Measurements from ENCODE around the gene DAB2IP. TPM values are rescaled to one million over a fixed set of nuclear protein-coding genes. Genes with fewer than 3 reads are reported as not detected.

DAB2IP gene
- total and polyA plus RNA-seq, 2 experiments from 2014 or later, result 8.9 to 42.8 TPM

DNA sequence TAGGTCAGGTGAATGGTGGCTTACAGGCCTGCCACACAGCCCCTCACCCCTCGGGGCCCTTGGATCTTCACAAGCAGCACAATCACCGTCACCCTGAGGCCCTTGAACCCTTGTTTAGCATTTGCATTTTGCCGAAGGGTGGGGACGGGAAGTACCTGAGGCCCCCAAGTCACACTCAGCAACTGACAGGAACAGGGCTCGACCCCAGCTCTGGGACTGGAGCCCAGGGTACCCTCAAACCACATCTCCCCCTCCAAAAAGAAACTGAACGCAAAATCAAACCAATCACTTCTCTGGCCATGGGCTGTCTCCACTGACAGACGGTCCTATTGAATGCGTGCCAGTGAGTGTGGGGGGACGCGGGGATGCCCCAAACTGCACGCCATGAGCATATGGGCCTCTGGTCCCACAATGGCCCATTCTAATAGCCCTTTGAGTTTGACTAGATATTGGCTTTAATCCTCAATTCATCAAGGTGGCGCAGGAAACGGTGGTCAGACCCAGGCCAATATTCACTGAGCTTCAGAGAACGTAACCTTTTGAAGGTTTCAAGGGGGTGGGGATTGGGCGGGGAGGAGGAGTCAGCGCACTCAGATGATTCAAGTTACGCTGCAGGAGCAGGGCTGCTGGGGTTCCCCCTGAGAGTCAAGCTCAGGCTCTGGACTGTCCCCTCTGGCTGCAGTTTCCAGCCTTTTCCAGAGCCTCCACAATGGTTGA is 176.0 kb downstream of the DAB2IP start:
- DNase-seq (ENCODE audit: low spot score) (peak; percentile 59), ATAC-seq (peak; percentile 80)
- Mint-ChIP-seq H3K27me3 (ENCODE audit: insufficient read depth, low read depth, poor library complexity) (peaks cover 5% of the 10 kb centered on the region), H3K4me1 (peaks cover 11% of the 10 kb centered on the region), H3K27ac (no peak overlapping the region), H3K9me3 (no peaks in the 10 kb centered on the region), H3K4me3 (no peak overlapping the region), H3K36me3 (ENCODE audit: low read depth) (no peaks in the 10 kb centered on the region)
- Histone ChIP-seq H3F3A (replicated peaks; ENCODE audit: low read depth) (peaks cover 4% of the 10 kb centered on the region; the same call in 1 of the 2 replicates), H3K27me3 (ENCODE audit: insufficient read depth) (no peaks in the 10 kb centered on the region), H3K4me2 (no peak overlapping the region), H4K20me1 (replicated peaks; ENCODE audit: insufficient read depth) (no peaks in the 10 kb centered on the region), H3K27ac (ENCODE audit: low read depth) (no peak overlapping the region), H3K36me3 (ENCODE audit: insufficient read depth) (no peaks in the 10 kb centered on the region), H2AFZ (peak overlapping the region; percentile 66; the same call in 1 of the 2 replicates), H3K79me2 (replicated peaks; ENCODE audit: insufficient read depth) (no peaks in the 10 kb centered on the region), H3K4me1 (ENCODE audit: insufficient read depth) (peaks cover 9% of the 10 kb centered on the region), H3K4me3 (no peak overlapping the region), H3K9me2 (ENCODE audit: insufficient read depth) (no peaks in the 10 kb centered on the region)
- TF ChIP-seq CREB1 (CRISPR knock-in tag; IDR thresholded peaks at IDR 0.05; ENCODE audit: low read depth), result no peak
- TF ChIP-seq, protein P1, sequence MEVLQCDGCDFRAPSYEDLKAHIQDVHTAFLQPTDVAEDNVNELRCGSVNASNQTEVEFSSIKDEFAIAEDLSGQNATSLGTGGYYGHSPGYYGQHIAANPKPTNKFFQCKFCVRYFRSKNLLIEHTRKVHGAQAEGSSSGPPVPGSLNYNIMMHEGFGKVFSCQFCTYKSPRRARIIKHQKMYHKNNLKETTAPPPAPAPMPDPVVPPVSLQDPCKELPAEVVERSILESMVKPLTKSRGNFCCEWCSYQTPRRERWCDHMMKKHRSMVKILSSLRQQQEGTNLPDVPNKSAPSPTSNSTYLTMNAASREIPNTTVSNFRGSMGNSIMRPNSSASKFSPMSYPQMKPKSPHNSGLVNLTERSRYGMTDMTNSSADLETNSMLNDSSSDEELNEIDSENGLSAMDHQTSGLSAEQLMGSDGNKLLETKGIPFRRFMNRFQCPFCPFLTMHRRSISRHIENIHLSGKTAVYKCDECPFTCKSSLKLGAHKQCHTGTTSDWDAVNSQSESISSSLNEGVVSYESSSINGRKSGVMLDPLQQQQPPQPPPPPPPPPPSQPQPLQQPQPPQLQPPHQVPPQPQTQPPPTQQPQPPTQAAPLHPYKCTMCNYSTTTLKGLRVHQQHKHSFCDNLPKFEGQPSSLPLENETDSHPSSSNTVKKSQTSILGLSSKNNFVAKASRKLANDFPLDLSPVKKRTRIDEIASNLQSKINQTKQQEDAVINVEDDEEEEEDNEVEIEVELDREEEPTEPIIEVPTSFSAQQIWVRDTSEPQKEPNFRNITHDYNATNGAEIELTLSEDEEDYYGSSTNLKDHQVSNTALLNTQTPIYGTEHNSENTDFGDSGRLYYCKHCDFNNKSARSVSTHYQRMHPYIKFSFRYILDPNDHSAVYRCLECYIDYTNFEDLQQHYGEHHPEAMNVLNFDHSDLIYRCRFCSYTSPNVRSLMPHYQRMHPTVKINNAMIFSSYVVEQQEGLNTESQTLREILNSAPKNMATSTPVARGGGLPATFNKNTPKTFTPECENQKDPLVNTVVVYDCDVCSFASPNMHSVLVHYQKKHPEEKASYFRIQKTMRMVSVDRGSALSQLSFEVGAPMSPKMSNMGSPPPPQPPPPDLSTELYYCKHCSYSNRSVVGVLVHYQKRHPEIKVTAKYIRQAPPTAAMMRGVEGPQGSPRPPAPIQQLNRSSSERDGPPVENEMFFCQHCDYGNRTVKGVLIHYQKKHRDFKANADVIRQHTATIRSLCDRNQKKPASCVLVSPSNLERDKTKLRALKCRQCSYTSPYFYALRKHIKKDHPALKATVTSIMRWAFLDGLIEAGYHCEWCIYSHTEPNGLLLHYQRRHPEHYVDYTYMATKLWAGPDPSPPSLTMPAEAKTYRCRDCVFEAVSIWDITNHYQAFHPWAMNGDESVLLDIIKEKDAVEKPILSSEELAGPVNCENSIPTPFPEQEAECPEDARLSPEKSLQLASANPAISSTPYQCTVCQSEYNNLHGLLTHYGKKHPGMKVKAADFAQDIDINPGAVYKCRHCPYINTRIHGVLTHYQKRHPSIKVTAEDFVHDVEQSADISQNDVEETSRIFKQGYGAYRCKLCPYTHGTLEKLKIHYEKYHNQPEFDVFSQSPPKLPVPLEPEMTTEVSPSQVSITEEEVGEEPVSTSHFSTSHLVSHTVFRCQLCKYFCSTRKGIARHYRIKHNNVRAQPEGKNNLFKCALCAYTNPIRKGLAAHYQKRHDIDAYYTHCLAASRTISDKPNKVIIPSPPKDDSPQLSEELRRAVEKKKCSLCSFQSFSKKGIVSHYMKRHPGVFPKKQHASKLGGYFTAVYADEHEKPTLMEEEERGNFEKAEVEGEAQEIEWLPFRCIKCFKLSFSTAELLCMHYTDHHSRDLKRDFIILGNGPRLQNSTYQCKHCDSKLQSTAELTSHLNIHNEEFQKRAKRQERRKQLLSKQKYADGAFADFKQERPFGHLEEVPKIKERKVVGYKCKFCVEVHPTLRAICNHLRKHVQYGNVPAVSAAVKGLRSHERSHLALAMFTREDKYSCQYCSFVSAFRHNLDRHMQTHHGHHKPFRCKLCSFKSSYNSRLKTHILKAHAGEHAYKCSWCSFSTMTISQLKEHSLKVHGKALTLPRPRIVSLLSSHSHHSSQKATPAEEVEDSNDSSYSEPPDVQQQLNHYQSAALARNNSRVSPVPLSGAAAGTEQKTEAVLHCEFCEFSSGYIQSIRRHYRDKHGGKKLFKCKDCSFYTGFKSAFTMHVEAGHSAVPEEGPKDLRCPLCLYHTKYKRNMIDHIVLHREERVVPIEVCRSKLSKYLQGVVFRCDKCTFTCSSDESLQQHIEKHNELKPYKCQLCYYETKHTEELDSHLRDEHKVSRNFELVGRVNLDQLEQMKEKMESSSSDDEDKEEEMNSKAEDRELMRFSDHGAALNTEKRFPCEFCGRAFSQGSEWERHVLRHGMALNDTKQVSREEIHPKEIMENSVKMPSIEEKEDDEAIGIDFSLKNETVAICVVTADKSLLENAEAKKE (CRISPR knock-in tag; IDR thresholded peaks at IDR 0.05), result no peak
- TF ChIP-seq ZNF331 (CRISPR knock-in tag; IDR thresholded peaks at IDR 0.05; ENCODE audit: low read depth), result no peak

DNA sequence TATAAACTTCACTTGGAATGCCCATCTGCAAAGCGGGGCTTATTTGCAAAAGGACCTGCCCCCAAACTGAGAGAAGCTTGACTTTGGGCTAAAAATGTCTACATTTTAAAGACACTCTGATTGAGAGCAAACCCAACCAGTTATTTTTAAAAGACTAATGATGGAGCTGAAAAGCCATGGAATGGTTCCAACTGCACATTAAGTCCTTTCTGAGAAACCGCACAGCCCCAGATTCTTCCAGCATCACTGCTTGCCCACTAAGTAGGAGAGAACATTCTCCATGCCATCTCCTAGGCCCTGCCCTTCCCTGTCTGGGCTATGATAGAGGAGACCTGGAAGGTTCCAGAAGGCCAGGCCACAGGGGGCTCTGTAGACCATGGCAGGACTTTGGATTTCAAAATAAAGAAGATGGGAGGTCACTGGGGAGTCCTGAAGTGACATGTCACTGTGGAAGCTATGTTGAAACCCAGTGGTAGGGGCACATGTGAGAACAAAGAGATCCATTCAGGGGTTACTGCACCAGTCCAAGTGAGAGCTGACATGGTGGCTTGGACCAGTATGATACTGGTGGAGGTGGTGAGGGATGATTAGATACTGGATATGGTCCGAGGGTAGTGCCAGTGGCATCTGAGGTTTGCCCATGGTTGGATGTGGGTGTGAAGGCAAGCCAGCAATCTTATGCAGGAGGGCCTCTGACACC is 179.2 kb downstream of the DAB2IP start:
- no peak overlapping the region for H3K4me2 ChIP-seq
- H3F3A ChIP-seq (replicated peaks; ENCODE audit: low read depth), result peaks cover 1% of the 10 kb centered on the region; the same call in 1 of the 2 replicates
- no peaks in the 10 kb centered on the region for H4K20me1 ChIP-seq (replicated peaks; ENCODE audit: insufficient read depth)
- no peaks in the 10 kb centered on the region for H3K9me3 Mint-ChIP-seq
- DNase-seq (ENCODE audit: low spot score), result no peak
- H3K27me3 ChIP-seq (ENCODE audit: insufficient read depth), result no peaks in the 10 kb centered on the region
- ATAC-seq, result no peak
- peaks cover 2% of the 10 kb centered on the region; the same call in 1 of the 2 replicates for H3K4me1 ChIP-seq (ENCODE audit: insufficient read depth)
- peaks cover 5% of the 10 kb centered on the region for H3K27me3 Mint-ChIP-seq (ENCODE audit: insufficient read depth, low read depth, poor library complexity)
- no peaks in the 10 kb centered on the region for H3K36me3 ChIP-seq (ENCODE audit: insufficient read depth)
- H3K4me1 Mint-ChIP-seq, result peaks cover 3% of the 10 kb centered on the region
- no peak overlapping the region for H3K4me3 Mint-ChIP-seq
- no peaks in the 10 kb centered on the region for H3K9me2 ChIP-seq (ENCODE audit: insufficient read depth)
- TF ChIP-seq JUNB (IDR thresholded peaks at IDR 0.05; ENCODE audit: unreplicated experiment), result no peak
- no peak overlapping the region for H2AFZ ChIP-seq
- H3K36me3 Mint-ChIP-seq (ENCODE audit: low read depth), result no peaks in the 10 kb centered on the region
- no peak overlapping the region for H3K27ac Mint-ChIP-seq
- H3K79me2 ChIP-seq (replicated peaks; ENCODE audit: insufficient read depth), result no peaks in the 10 kb centered on the region
- no peak overlapping the region for H3K27ac ChIP-seq (ENCODE audit: low read depth)
- no peak overlapping the region for H3K4me3 ChIP-seq

All from GM23338 (cell line).